Type B pancreatic cell (in vitro differentiated cells): ENCODE results near the gene HSH2D. TPM values are rescaled to one million over a fixed set of nuclear protein-coding genes. Genes with fewer than 3 reads are reported as not detected.

Experiments used
- DNase-seq: peaks from one replicate; pipeline ENCODE4 v3.0.0; 2021; ENCODE audit warnings: mixed read lengths; ENCODE audit not compliant: unreplicated experiment; ENCODE audit errors: extremely low spot score
- H3K27ac Mint-ChIP-seq: 2 replicates; pipeline ENCODE4 v1.8.0; 2021; ENCODE audit warnings: mild to moderate bottlenecking, mixed read lengths
- H3K27me3 Mint-ChIP-seq: 2 replicates; pipeline ENCODE4 v1.8.0; 2021; ENCODE audit warnings: mixed read lengths
- H3K36me3 Mint-ChIP-seq: 2 replicates; pipeline ENCODE4 v1.8.0; 2021; ENCODE audit warnings: mixed read lengths
- H3K4me1 Mint-ChIP-seq: one replicate; pipeline ENCODE4 v1.8.0; 2021; ENCODE audit warnings: mixed read lengths; ENCODE audit not compliant: unreplicated experiment
- H3K4me3 Mint-ChIP-seq: 2 replicates; pipeline ENCODE4 v1.8.0; 2021; ENCODE audit warnings: mild to moderate bottlenecking, mixed read lengths
- H3K9me3 Mint-ChIP-seq: 2 replicates; pipeline ENCODE4 v1.8.0; 2021; ENCODE audit warnings: mixed read lengths
- CTCF ChIP-seq: fragments of 200-600 bp; sonication (generic); conservative IDR thresholded peaks from 2 replicates; pipeline ENCODE4 v1.5.0; 2021; ENCODE audit warnings: antibody characterized with exemption, mild to moderate bottlenecking
- total RNA-seq: library from RNA; stranded (reverse); gene quantifications from 2 replicates; pipeline ENCODE4 v1.2.1, GENCODE V29; 2021; ENCODE audit warnings: low replicate concordance

HSH2D gene
- total RNA-seq, 1 donor from 2014 or later, result 0.68 TPM

DNA sequence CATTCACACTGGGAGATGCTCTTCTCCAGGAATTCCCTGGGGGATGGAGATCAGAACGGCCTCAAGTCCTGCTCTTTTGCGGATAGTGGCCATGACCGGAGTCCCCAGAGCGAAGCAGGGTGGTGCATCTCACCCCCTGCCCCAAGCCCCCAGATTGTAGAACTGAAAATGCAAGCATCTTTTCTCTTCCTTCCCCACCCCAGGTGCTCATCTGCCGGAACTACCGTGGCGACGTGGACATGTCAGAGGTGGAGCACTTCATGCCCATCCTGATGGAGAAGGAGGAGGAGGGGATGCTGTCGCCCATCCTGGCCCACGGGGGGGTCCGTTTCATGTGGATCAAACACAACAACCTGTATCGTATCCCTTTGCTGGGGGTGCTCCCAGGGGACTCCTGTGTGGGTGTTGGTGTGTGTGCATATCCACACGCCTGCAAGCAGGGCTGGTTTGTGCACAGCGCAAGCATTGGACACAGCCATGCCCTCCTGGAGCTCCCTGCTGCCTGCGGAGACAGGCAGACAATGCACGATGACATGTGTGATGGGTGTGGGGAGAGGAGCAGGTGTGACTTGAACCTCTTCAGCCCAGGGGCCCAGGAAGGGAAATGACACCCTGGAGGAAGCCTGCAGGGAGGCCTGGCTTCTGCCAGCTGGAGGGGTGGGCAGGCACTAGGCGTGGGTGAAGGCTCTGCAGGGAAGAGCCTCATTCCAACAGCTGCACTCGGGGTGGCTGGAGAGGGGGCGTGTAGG is 59.9 kb downstream of the HSH2D start:
- Mint-ChIP-seq H3K36me3 (peaks cover 5% of the 10 kb centered on the region), H3K27ac (no peak overlapping the region), H3K9me3 (no peaks in the 10 kb centered on the region), H3K27me3 (no peaks in the 10 kb centered on the region), H3K4me1 (peaks cover 8% of the 10 kb centered on the region), H3K4me3 (no peak overlapping the region)
- TF ChIP-seq CTCF, result no peak
- DNase-seq, result no peak

DNA sequence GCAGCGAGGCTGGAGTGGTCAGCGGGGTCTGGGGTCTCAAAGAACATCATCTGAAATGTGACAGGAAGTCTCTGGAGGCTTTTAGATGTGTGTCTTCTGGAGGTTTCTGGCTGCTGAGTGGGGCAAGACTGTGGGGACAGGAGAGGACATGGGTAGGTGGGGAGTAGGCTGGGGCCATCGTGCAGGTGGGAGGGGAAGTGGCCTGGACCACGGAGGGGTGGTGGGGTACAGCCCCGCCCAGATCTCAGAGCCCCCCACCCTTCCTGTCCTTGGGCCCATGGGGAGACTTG is 60.5 kb downstream of the HSH2D start:
- no peaks in the 10 kb centered on the region for H3K27me3 Mint-ChIP-seq

GRCh38 chr19:16205205-16206045 is 61.9 kb downstream of the HSH2D start:
- Mint-ChIP-seq H3K4me1 (no peaks in the 10 kb centered on the region), H3K9me3 (no peaks in the 10 kb centered on the region), H3K27me3 (no peaks in the 10 kb centered on the region), H3K27ac (no peak overlapping the region), H3K4me3 (no peak overlapping the region), H3K36me3 (peaks cover 16% of the 10 kb centered on the region)
- no peak for TF ChIP-seq CTCF
- DNase-seq, result no peak

More for the DNA sequence above, 60.5 kb downstream of the HSH2D start:
- no peak overlapping the region for H3K4me3 Mint-ChIP-seq
- TF ChIP-seq CTCF, result no peak
- no peaks in the 10 kb centered on the region for H3K9me3 Mint-ChIP-seq
- peaks cover 4% of the 10 kb centered on the region for H3K4me1 Mint-ChIP-seq
- no peak overlapping the region for H3K27ac Mint-ChIP-seq
- no peak for DNase-seq
- H3K36me3 Mint-ChIP-seq, result peaks cover 5% of the 10 kb centered on the region

- no peak overlapping the region for H3K4me3 Mint-ChIP-seq
- no peak overlapping the region for H3K27ac Mint-ChIP-seq
- H3K4me1 Mint-ChIP-seq, result no peaks in the 10 kb centered on the region
- no peak for DNase-seq
- no peaks in the 10 kb centered on the region for H3K27me3 Mint-ChIP-seq
- peaks cover 22% of the 10 kb centered on the region for H3K36me3 Mint-ChIP-seq
- TF ChIP-seq CTCF, result no peak
- no peaks in the 10 kb centered on the region for H3K9me3 Mint-ChIP-seq
Observed at GRCh38 chr19:16206046-16206605, 62.6 kb downstream of the HSH2D start.

DNA sequence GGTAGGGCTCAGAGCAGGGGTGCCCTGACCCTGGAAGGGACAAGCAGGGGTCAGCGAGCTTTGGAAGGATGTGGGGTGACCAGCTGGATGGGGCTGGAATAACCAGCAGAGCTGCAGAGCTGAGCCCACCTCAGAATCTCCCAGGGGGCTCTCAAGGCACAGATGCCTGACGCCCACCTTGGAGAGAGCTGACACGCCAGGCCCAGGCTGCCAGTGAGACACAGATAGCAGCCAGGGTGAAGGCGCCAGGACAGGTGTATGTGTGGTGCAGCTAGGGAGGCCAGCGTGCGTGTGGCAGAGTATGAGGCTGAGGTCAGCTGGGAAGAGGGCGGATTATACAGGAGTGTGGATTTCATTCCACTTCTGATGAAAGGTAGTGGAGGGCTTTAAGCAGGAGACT is 63.2 kb downstream of the HSH2D start:
- H3K9me3 Mint-ChIP-seq, result no peaks in the 10 kb centered on the region
- H3K4me1 Mint-ChIP-seq, result no peaks in the 10 kb centered on the region
- H3K4me3 Mint-ChIP-seq, result no peak overlapping the region
- TF ChIP-seq CTCF, result no peak
- H3K27ac Mint-ChIP-seq, result no peak overlapping the region
- H3K36me3 Mint-ChIP-seq, result peaks cover 23% of the 10 kb centered on the region
- DNase-seq, result no peak
- no peaks in the 10 kb centered on the region for H3K27me3 Mint-ChIP-seq
